Effector memory CD4-positive, alpha-beta T cell (primary cell): ENCODE data around the gene TMEM38B.

Source experiments
- DNase-seq, 3 donors: peaks; one replicate each; pipeline ENCODE4 v3.0.0-alpha.2; 2020
- H3K27ac ChIP-seq: 2 replicates; pipeline ENCODE4 v1.7.0; 2013; ENCODE audit warnings: mild to moderate bottlenecking, low read length, moderate library complexity; ENCODE audit not compliant: insufficient read depth, poor library complexity, severe bottlenecking
- H3K27me3 ChIP-seq: replicated peaks from 2 replicates; pipeline ENCODE4 v1.7.0; 2013; ENCODE audit warnings: mild to moderate bottlenecking, low read length; ENCODE audit not compliant: insufficient read depth, control insufficient read depth, poor library complexity, severe bottlenecking
- H3K36me3 ChIP-seq: 2 replicates; pipeline ENCODE4 v1.7.0; 2013; ENCODE audit warnings: mild to moderate bottlenecking, low read length, moderate library complexity; ENCODE audit not compliant: control insufficient read depth, insufficient read depth
- H3K4me1 ChIP-seq: 2 replicates; pipeline ENCODE4 v1.7.0; 2013; ENCODE audit warnings: low read length, mild to moderate bottlenecking; ENCODE audit not compliant: control insufficient read depth, insufficient read depth, poor library complexity, severe bottlenecking
- H3K4me3 ChIP-seq: 2 replicates; pipeline ENCODE4 v1.7.0; 2013; ENCODE audit warnings: low read length, low read depth, mild to moderate bottlenecking; ENCODE audit not compliant: insufficient read depth, poor library complexity, severe bottlenecking
- H3K9me3 ChIP-seq: 2 replicates; pipeline ENCODE4 v1.7.0; 2013; ENCODE audit warnings: mild to moderate bottlenecking, low read length, moderate library complexity; ENCODE audit not compliant: control insufficient read depth

Gene TMEM38B

DNA sequence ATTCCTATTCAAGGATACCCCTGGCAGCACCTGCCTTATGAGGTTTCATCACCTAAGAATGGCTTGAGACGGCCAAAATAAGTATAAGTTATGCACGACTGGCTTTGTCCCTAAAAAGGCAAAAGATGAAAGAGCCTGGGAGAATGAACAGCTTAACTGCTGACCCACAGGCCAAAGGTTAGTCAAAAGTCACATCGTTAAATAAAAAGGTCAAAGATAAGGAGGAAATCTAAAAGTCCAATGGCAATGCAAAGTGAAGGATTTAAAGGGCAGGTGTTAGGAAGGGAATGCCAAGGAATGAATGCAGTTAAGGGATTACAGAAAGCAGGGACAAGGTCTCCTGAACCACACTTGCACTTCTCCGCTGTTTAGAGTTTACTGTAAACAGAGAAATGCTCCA lies 26.5 kb upstream of the TMEM38B start:
- Histone ChIP-seq H3K36me3 (no peaks in the 10 kb centered on the region), H3K27me3 (no peaks in the 10 kb centered on the region), H3K9me3 (no peaks in the 10 kb centered on the region), H3K4me1 (no peaks in the 10 kb centered on the region), H3K4me3 (no peak overlapping the region), H3K27ac (no peak overlapping the region)
- DNase-seq: no peak

DNA sequence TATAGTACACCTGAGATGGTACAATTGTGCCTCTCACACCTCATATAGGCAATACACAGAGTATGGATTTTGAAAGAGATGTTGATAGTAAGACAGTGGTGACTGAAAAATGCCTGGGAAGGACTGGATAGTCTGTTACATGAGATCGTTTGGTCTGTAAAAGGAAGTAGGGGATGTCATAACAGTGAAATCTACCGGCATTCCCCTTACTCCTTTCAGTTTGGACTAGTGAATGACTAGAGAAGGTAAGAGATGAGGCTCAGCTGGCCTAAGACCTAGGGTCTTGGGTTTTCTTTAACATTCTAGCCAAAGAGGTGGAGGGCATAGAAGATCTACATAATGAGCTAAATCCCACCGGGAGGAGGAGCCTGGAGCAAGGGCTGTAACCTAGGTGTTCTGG lies 24.0 kb upstream of the TMEM38B start:
- no peaks in the 10 kb centered on the region for H3K9me3 ChIP-seq
- H3K27ac ChIP-seq: no peak overlapping the region
- no peaks in the 10 kb centered on the region for H3K36me3 ChIP-seq
- no peak overlapping the region for H3K4me3 ChIP-seq
- H3K27me3 ChIP-seq: no peaks in the 10 kb centered on the region
- no peak for DNase-seq
- no peaks in the 10 kb centered on the region for H3K4me1 ChIP-seq

DNA sequence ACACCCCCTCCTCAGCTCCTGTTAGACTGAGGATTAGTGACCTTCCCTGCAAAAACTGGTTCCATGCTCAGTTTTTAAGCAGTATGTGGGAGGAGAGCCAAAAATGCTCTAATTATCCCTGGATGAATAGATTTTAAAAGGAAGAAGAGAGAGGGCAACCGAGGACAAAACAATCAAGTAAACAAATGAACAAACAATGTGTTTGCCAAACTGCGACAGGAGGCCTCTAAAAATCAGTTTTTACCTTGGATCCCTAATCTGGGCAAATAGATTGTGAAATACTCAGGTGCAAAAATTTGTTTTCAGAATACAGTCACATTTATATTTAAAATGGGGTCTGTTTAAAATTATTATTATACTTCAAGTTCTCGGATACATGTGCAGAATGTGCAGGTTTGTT lies 23.6 kb upstream of the TMEM38B start:
- H3K36me3 ChIP-seq: no peaks in the 10 kb centered on the region
- H3K27me3 ChIP-seq: no peaks in the 10 kb centered on the region
- no peak for DNase-seq
- H3K4me3 ChIP-seq: no peak overlapping the region
- H3K4me1 ChIP-seq: no peaks in the 10 kb centered on the region
- H3K27ac ChIP-seq: no peak overlapping the region
- H3K9me3 ChIP-seq: no peaks in the 10 kb centered on the region

DNA sequence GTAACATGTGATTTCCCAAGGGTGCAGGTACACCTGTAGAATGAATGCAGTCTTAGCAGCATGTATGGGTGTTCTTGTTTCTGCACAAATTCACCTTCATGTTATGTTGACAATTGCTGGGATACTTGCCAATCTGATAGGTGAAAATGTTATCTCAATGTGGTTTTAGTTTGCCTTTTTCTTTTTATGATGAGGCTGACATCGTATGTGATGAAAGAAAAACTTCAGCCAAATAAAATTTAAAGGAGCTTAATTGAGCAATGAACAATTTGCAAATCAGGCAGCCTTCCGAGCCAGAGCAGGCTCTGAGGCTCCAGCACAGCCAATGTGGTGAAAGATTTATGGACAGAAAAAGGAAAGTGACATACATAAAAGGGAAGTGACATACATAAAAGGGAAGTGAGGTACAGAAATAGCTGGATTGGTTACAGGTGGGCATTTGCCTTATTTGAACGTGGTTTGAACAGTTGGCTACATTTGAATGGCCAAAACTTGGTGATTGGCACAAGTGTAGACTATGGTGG lies 21.6 kb upstream of the TMEM38B start:
- Histone ChIP-seq H3K27me3 (no peaks in the 10 kb centered on the region), H3K4me3 (no peak overlapping the region), H3K9me3 (no peaks in the 10 kb centered on the region)

DNA sequence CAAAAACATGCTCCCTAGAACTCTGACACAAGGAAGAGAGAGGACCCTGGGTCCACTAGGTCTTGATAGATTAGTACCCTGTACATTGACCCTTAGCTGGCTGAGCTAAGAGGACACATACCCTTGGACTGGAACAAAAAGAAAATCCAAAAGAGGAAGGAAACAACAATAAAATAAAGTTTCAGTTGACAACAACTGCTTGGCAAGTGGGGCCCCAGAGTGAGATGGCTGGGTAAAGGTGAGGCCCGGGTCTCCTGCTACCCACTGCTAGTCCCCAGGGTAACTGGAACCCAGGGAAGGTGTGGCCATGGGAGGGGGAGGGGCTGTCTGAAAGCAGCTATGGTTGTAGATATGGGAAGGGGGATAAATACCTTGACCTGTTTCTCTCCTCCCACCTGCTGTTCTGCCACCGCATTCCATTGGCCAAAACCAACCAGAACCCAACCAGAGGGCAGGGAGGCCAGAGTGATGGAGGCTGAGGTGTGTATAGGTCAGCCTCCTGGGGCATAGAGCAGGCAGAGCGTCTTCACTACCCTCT lies 20.4 kb upstream of the TMEM38B start:
- no peak overlapping the region for H3K4me3 ChIP-seq
- no peaks in the 10 kb centered on the region for H3K27me3 ChIP-seq
- H3K27ac ChIP-seq: no peak overlapping the region
- no peaks in the 10 kb centered on the region for H3K9me3 ChIP-seq
- no peaks in the 10 kb centered on the region for H3K4me1 ChIP-seq
- no peak for DNase-seq
- H3K36me3 ChIP-seq: no peaks in the 10 kb centered on the region

More for the DNA sequence above, 21.6 kb upstream of the TMEM38B start:
- Histone ChIP-seq H3K4me1 (no peaks in the 10 kb centered on the region), H3K27ac (no peak overlapping the region), H3K36me3 (no peaks in the 10 kb centered on the region)
- DNase-seq: no peak

DNA sequence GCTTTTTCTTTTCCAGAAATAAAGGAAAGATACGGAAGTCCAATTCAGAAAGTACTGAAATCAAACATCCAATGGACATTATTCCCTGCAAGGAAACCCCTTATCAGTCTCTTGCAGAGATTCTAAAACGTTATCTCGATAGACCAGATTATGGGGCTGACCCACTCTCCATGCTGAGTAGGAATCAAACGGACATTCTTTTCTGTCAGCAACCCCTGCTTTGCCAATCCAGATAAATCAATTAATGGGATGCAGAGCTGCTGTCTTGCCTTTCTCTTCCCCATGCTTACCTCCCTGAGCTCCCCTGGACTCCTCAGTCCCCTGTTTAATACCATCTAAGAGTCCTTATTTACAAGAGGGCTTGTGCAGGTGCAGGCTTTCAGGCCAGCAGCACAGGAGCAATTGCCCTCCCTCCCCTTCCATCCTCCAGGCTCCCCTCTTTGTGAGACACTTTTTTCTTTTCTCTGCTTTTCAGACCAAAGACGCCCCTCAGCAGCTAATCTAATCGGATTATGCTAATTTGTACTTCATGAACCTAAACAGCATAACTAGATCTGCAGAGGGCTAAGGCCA lies 17.9 kb upstream of the TMEM38B start:
- no peaks in the 10 kb centered on the region for H3K9me3 ChIP-seq
- H3K27me3 ChIP-seq: no peaks in the 10 kb centered on the region
- H3K4me3 ChIP-seq: no peak overlapping the region
- no peak overlapping the region for H3K27ac ChIP-seq
- DNase-seq: no peak
- H3K36me3 ChIP-seq: no peaks in the 10 kb centered on the region
- no peaks in the 10 kb centered on the region for H3K4me1 ChIP-seq

DNA sequence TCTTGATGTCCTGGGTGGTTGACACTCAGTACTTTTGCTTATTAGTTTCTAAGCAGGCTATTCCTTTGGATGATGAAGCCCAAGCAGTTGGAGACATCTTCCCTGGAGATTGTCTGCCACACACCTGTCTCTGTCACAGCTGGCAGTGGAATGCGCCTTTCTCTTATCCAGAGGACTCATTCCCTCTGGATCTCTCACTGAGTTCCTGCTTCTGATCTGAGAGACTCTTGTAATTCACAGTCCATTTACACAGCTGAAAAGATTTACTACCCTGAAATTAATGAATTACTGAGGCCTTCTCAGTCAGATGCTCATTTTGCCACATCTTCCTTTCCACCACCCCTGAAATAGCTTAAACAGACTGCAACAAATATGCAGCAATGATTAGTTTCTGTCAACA lies 16.2 kb upstream of the TMEM38B start:
- no peaks in the 10 kb centered on the region for H3K9me3 ChIP-seq
- H3K4me1 ChIP-seq: no peaks in the 10 kb centered on the region

DNA sequence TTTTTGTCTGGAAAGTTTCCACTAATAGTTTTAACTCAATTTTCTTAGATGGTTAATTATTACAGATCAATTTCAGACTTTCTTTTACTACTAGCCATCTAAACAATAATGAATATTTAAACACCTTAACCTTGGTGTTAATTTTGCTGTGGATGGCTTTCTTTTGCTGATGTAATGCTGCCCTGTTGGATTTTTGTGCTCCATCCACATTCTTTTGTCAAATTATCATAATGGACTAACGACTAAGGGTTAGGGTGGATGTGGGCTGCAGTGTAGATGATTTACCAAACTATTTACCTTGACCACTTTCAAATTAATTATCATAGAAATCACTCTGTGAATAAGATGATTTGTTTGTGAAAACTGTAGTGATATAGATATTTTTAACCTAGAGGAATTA lies 15.6 kb upstream of the TMEM38B start:
- Histone ChIP-seq H3K4me3 (no peak overlapping the region), H3K9me3 (no peaks in the 10 kb centered on the region), H3K36me3 (no peaks in the 10 kb centered on the region), H3K27ac (no peak overlapping the region), H3K27me3 (no peaks in the 10 kb centered on the region), H3K4me1 (no peaks in the 10 kb centered on the region)
- no peak for DNase-seq

More for the DNA sequence above, 16.2 kb upstream of the TMEM38B start:
- no peaks in the 10 kb centered on the region for H3K27me3 ChIP-seq
- H3K4me3 ChIP-seq: no peak overlapping the region
- no peak for DNase-seq
- no peak overlapping the region for H3K27ac ChIP-seq
- no peaks in the 10 kb centered on the region for H3K36me3 ChIP-seq

DNA sequence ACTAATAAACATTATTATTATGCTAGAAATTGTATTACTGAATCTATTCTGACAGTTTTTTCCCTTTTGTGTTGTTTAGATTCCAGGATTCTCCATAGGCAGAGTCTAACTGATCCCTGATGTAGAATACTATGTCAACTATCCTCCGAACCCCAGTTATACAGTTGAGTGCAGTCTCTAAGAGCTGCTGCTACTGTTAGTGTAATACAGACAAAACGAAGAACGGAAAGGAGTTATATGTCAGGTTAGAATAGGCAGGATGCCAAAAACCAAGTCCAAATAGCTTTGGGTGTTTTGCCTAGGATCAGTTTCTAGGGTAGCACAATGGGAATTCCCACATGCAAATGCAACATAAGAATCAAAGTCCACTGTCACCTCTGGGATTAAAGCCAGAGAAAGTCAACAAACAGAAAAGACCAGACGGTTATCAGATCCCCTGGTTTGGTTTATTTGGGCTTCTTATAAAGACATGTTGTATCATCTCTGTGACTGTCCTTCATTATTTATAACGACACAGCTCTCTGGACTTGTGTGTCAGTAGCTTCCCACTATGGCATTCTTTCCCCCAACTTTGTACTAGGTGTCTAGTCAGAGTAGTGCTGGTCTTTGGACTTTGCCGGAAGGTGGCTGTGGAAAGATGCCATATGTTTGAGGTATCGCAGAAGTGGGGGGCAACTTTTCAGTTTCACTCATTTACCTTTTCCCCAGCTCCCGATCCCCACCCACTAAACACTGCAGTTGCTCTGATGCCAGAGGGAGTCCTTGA lies 14.9 kb upstream of the TMEM38B start:
- H3K4me3 ChIP-seq: no peak overlapping the region
- no peak for DNase-seq
- H3K27ac ChIP-seq: no peak overlapping the region

DNA sequence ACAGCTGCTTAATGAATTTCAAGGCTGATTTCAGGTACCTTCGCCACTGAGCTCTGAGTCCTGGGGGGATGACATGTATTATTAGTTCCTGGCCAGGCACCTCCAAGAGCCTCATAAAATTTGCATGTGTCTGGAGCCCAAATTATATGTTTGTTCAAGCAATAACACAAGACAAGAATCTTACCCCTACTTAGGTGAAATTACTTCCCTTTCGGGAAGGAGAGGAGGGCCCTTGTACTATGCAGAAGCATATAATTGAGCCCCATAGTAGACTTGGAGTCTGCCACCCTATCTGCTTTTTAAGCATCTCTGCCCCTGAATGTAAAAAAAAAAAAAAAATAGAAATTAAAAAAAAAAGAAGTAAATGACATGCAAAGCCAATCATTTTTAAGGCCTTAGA lies 13.0 kb upstream of the TMEM38B start:
- H3K27ac ChIP-seq: no peak overlapping the region
- no peaks in the 10 kb centered on the region for H3K4me1 ChIP-seq
- no peaks in the 10 kb centered on the region for H3K9me3 ChIP-seq
- no peaks in the 10 kb centered on the region for H3K36me3 ChIP-seq
- no peaks in the 10 kb centered on the region for H3K27me3 ChIP-seq
- no peak for DNase-seq
- no peak overlapping the region for H3K4me3 ChIP-seq

More for the DNA sequence above, 14.9 kb upstream of the TMEM38B start:
- Histone ChIP-seq H3K27me3 (no peaks in the 10 kb centered on the region), H3K9me3 (no peaks in the 10 kb centered on the region), H3K36me3 (no peaks in the 10 kb centered on the region), H3K4me1 (no peaks in the 10 kb centered on the region)
